Esophagus squamous epithelium (tissue), 5 donors: Measurements from ENCODE around the gene POMGNT2. TPM values are rescaled to one million over a fixed set of nuclear protein-coding genes. Genes with fewer than 3 reads are reported as not detected.

Source experiments
- DNase-seq: peaks from one replicate; lab custom pipeline; 2025; lab: John Stamatoyannopoulos, UW
- H3K27ac ChIP-seq, 4 donors: fragments of 200-600 bp; sonication (generic); one replicate each; pipeline ENCODE4 v1.5.1; 2016 to 2019; ENCODE audit warnings: mild to moderate bottlenecking in 1 of 4
- H3K27me3 ChIP-seq, 4 donors: fragments of 200-600 bp; sonication (generic); 1 replicate in 3 of 4; 2 replicates in 1 of 4; pipeline versions ENCODE4 v1.5.1 to v1.6.0; 2017 to 2021; ENCODE audit warnings: antibody characterized with exemption in 1 of 4
- H3K36me3 ChIP-seq, 3 donors: fragments of 200-600 bp; sonication (generic); one replicate each; pipeline ENCODE4 v1.5.1; 2016 to 2019
- H3K4me1 ChIP-seq, 3 donors: fragments of 200-600 bp; sonication (generic); one replicate each; pipeline ENCODE4 v1.5.1; 2017 to 2019
- H3K4me3 ChIP-seq, 4 donors: fragments of 200-600 bp; sonication (generic); 1 replicate in 3 of 4; 2 replicates in 1 of 4; pipeline ENCODE4 v1.5.1; 2016 to 2019; ENCODE audit warnings: mild to moderate bottlenecking in 2 of 4, moderate library complexity in 1 of 4
- H3K9me3 ChIP-seq, 3 donors: fragments of 200-600 bp; sonication (generic); one replicate each; pipeline ENCODE4 v1.5.1; 2016 to 2019
- CTCF ChIP-seq, 6 experiments: fragments of 450-650 bp in 4 of 6; fragments of 200-600 bp in 2 of 6; sonication (generic) in 2 of 6; IDR thresholded peaks; one replicate each; pipeline ENCODE4 v1.5.1; 2016 to 2019; ENCODE audit warnings: antibody characterized with exemption in 6 of 6, mild to moderate bottlenecking in 4 of 6, moderate library complexity in 4 of 6
- POLR2A ChIP-seq, 4 donors: fragments of 450-650 bp; IDR thresholded peaks; one replicate each; pipeline ENCODE4 v1.6.1; 2017; ENCODE audit warnings: antibody characterized with exemption in 4 of 4, mild to moderate bottlenecking in 4 of 4, moderate library complexity in 3 of 4
- WGBS, 2 donors: methylation state at CpG; one replicate each; pipeline ENCODE4 v1.1.5; 2018; 5-methylcytosine and 5-hydroxymethylcytosine counted together
- intact Hi-C: fragments of 100-400 bp; cut with DNase I; formaldehyde crosslinking; loops from one replicate; pipeline ENCODE4 v1.15.0; 2022
- total RNA-seq, 4 donors: library from RNA; depleted of rRNA; stranded (reverse); fragments of >200 nt; gene quantifications; one replicate each; pipeline ENCODE4 v1.1.0, GENCODE V29; 2016
- donor health status: DM: yes; HTN: yes; CAD: no.

POMGNT2 gene
- total RNA-seq, 4 donors from 2014 or later: 4.4 to 14.0 (median 9.0) TPM

DNA sequence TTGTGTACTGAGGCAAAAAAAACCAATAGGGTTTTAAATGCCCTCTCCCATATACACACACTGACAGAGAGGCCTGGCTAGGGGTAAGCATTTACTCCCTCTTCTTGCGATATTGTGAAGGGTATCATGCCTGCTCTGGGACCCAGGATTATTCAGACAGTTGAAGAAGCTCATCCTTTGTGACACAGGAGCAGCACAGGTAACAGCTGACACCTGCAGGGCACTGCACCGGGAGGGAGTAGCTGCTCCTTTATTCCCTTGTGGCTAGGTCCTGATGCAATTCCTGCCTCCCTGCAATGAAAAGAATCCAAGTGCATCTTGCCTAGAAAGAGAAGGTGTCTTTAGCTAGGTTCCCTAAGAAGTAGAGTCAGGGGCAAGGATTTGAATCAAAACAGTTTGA is 23.4 kb downstream of the POMGNT2 start:
- no peaks in the 10 kb centered on the region for H3K9me3 ChIP-seq
- H3K4me1 ChIP-seq: no peaks in the 10 kb centered on the region
- intact Hi-C loops: no loop called here
- H3K27ac ChIP-seq: no peak overlapping the region
- H3K36me3 ChIP-seq: peaks cover 0 to 30% (median 13%) of the 10 kb centered on the region in 3 donors
- WGBS, 2 donors: 92% methylated on average over 2 of the region's 2 CpGs
- H3K4me3 ChIP-seq: no peak overlapping the region
- no peak for DNase-seq
- TF ChIP-seq CTCF (IDR thresholded peaks at IDR 0.05) (no peak), POLR2A (IDR thresholded peaks at IDR 0.05) (no peak)
- H3K27me3 ChIP-seq: no peaks in the 10 kb centered on the region

DNA sequence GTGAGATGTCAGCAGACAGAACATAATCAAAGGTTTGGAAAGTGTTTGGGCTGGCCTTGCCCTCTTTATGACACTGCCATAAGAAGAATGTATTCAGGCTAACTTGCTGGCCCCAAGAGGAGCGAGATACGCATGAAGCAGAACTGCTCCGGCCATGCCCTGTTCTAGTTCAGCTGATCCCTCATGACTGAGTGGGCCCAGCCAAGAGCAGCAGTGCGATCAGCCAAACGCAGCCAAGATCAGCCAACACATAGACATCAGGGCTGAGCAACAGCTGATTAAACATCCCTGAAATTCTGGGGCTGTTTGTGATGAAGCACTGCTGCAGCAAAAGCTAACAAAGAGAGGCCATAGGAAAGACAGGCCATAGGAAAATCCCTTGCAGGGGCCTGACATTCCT is 24.1 kb downstream of the POMGNT2 start:
- no peaks in the 10 kb centered on the region for H3K9me3 ChIP-seq
- H3K4me3 ChIP-seq: no peak overlapping the region
- H3K36me3 ChIP-seq: peaks cover 0 to 30% (median 13%) of the 10 kb centered on the region in 3 donors
- TF ChIP-seq POLR2A (IDR thresholded peaks at IDR 0.05) (no peak), CTCF (IDR thresholded peaks at IDR 0.05) (no peak)
- H3K4me1 ChIP-seq: no peaks in the 10 kb centered on the region
- 100% methylated on average over 1 of the region's 5 CpGs; no CpG with 5 or more reads in 1 of the 2 donors for WGBS, 2 donors
- DNase-seq: no peak
- H3K27me3 ChIP-seq: no peaks in the 10 kb centered on the region
- no peak overlapping the region for H3K27ac ChIP-seq
- intact Hi-C loops: no loop called here

GRCh38 chr3:43080726-43081568 is 24.9 kb downstream of the POMGNT2 start:
- TF ChIP-seq POLR2A (IDR thresholded peaks at IDR 0.05): no peak
- no peak for TF ChIP-seq CTCF (IDR thresholded peaks at IDR 0.05)
- Histone ChIP-seq H3K36me3 (peaks cover 0 to 30% (median 13%) of the 10 kb centered on the region in 3 donors), H3K27ac (no peak overlapping the region), H3K9me3 (no peaks in the 10 kb centered on the region), H3K4me1 (no peaks in the 10 kb centered on the region), H3K4me3 (no peak overlapping the region), H3K27me3 (no peaks in the 10 kb centered on the region)
- intact Hi-C loops: no loop called here
- no peak for DNase-seq
- WGBS, 2 donors: 91 to 96% methylated on average over 15 to 25 of the region's 40 CpGs

GRCh38 chr3:43079536-43080332 is 26.1 kb downstream of the POMGNT2 start:
- intact Hi-C loops: no loop called here
- Histone ChIP-seq H3K27me3 (no peaks in the 10 kb centered on the region), H3K4me3 (no peak overlapping the region), H3K9me3 (no peaks in the 10 kb centered on the region), H3K36me3 (peaks cover 0 to 30% (median 13%) of the 10 kb centered on the region in 3 donors), H3K27ac (no peak overlapping the region), H3K4me1 (no peaks in the 10 kb centered on the region)
- TF ChIP-seq CTCF (IDR thresholded peaks at IDR 0.05) (no peak), POLR2A (IDR thresholded peaks at IDR 0.05) (no peak)
- 93 to 96% methylated on average over 11 to 20 of the region's 31 CpGs for WGBS, 2 donors
- no peak for DNase-seq

GRCh38 chr3:43077707-43078106 is 28.2 kb downstream of the POMGNT2 start:
- no peak overlapping the region for H3K4me3 ChIP-seq
- DNase-seq: no peak
- no peak for TF ChIP-seq POLR2A (IDR thresholded peaks at IDR 0.05)
- TF ChIP-seq CTCF (IDR thresholded peaks at IDR 0.05): no peak
- intact Hi-C loops: no loop called here
- H3K9me3 ChIP-seq: no peaks in the 10 kb centered on the region
- no peak overlapping the region for H3K27ac ChIP-seq
- H3K27me3 ChIP-seq: no peaks in the 10 kb centered on the region
- H3K36me3 ChIP-seq: peaks cover 0 to 30% (median 13%) of the 10 kb centered on the region in 3 donors
- H3K4me1 ChIP-seq: no peaks in the 10 kb centered on the region
